ENCODE results near the gene ARHGEF9.

- no peak for TF ChIP-seq BHLHE40 (IDR thresholded peaks at IDR 0.05; ENCODE audit: borderline replicate concordance)
- TF ChIP-seq FOXA1 (IDR thresholded peaks at IDR 0.05), result no peak
- TF ChIP-seq ELF4 (IDR thresholded peaks at IDR 0.05), result no peak
- no peak for TF ChIP-seq TARDBP (IDR thresholded peaks at IDR 0.05)
- TF ChIP-seq SP1 (IDR thresholded peaks at IDR 0.05), result no peak
- TF ChIP-seq SUZ12 (IDR thresholded peaks at IDR 0.05), result no peak
- no peak for TF ChIP-seq L3MBTL2 (conservative IDR thresholded peaks at IDR 0.05)
- no peak for TF ChIP-seq ZNF384 (IDR thresholded peaks at IDR 0.05)
- TF ChIP-seq PKNOX1 (IDR thresholded peaks at IDR 0.05), result no peak
These were observed 41.4 kb downstream of the ARHGEF9 start for GRCh38 chrX:63743596-63743995.
